Measurements from ENCODE around the gene RRAS2. TPM values are rescaled to one million over a fixed set of nuclear protein-coding genes. Genes with fewer than 3 reads are reported as not detected.

RRAS2 gene
- total and polyA plus RNA-seq, 9 of the 15 experiments (the other 6 are each of a cell fraction or from before 2014, with no cell fraction given), result 9.4 to 47.5 (median 37.6) TPM

- TF ChIP-seq CTCFL (IDR thresholded peaks at IDR 0.05; ENCODE audit: borderline replicate concordance, insufficient read depth, low read depth, low read length, poor library complexity, severe bottlenecking), result no peak
Measured at GRCh38 chr11:14270690-14271542, 88.1 kb downstream of the RRAS2 start (continued).

- no peaks in the 10 kb centered on the region for H3K36me3 ChIP-seq (ENCODE audit: control insufficient read depth, insufficient read depth, low read length)
- WGBS (ENCODE audit: insufficient coverage, low coverage, missing lambda C conversion rate), result 68% methylated on average over 5 of the region's 5 CpGs
- intact Hi-C loops (cut with micrococcal nuclease), result no loop called here
- DNase-seq (ENCODE audit: extremely low read depth in 1 of 4, low spot score in 3 of 4) (no peak), FAIRE-seq (no peak), ATAC-seq (no peak)
- POLR2A ChIA-PET, result no interaction called here
- CTCF ChIA-PET (ENCODE audit: low intra/inter-chr PET ratio), result interaction anchor here (0.6 kb wide), 1 partner anchor 493 kb away, joined by 3 read pairs; no protein-coding TSS in a partner anchor
- no peaks in the 10 kb centered on the region for H4K20me1 ChIP-seq (replicated peaks; ENCODE audit: control insufficient read depth, insufficient read depth, low read length)
- TF ChIP-seq ESRRA (IDR thresholded peaks at IDR 0.05; ENCODE audit: borderline replicate concordance, low read depth) (no peak), ZNF518B (CRISPR knock-in tag; IDR thresholded peaks at IDR 0.05) (no peak), NFE2L1 (tag; IDR thresholded peaks at IDR 0.05; ENCODE audit: borderline replicate concordance, low read depth) (no peak)
- no peak overlapping the region for H3K27ac ChIP-seq (ENCODE audit: extremely low read depth, low read depth, low read length)
- no peaks in the 10 kb centered on the region; a peak in 1 of 5 replicates for H3K4me1 ChIP-seq (replicated peaks in 1 of 2; ENCODE audit: control insufficient read depth in 2 of 2, insufficient read depth in 2 of 2, low read length in 2 of 2)
- H2AFZ ChIP-seq (ENCODE audit: low read depth, low read length), result no peak overlapping the region
- BruUV-seq (replicated peaks), result no TSS peak
- no peaks in the 10 kb centered on the region for H3K9me3 ChIP-seq (replicated peaks; ENCODE audit: control insufficient read depth, insufficient read depth, low read depth, low read length)
- no peak overlapping the region for H3K4me3 ChIP-seq
- no peak overlapping the region for H3K4me2 ChIP-seq (ENCODE audit: insufficient read depth, low read length)
- no peaks in the 10 kb centered on the region for H3K9me1 ChIP-seq (ENCODE audit: control insufficient read depth, insufficient read depth, low read length)
- no peaks in the 10 kb centered on the region for H3K27me3 ChIP-seq (ENCODE audit: control insufficient read depth in 2 of 2, insufficient read depth in 2 of 2, low read length in 2 of 2)
- H3K79me2 ChIP-seq (ENCODE audit: control insufficient read depth, insufficient read depth, low read length), result no peaks in the 10 kb centered on the region
- in situ Hi-C loops (cut with MboI), result no loop called here
- no peak overlapping the region for H3K9ac ChIP-seq (ENCODE audit: insufficient read depth in 1 of 2, low read depth in 2 of 2, low read length in 2 of 2)
Measured at GRCh38 chr11:14269692-14270573, 89.0 kb downstream of the RRAS2 start.
